Smooth muscle cell (in vitro differentiated cells): Measurements from ENCODE around the gene KCTD1. TPM values are rescaled to one million over a fixed set of nuclear protein-coding genes. Genes with fewer than 3 reads are reported as not detected.

Experiments used
- DNase-seq: peaks from one replicate; lab custom pipeline; 2025; ENCODE audit not compliant: unreplicated experiment; lab: John Stamatoyannopoulos, UW
- H2AFZ ChIP-seq: fragments of 200-600 bp; sonication (generic); 2 replicates; pipeline ENCODE4 v1.6.0; 2016; ENCODE audit warnings: antibody characterized with exemption, low read depth, mild to moderate bottlenecking
- H3F3A ChIP-seq: fragments of 200-600 bp; sonication (generic); 2 replicates; pipeline ENCODE4 v1.6.0; 2017; ENCODE audit warnings: antibody characterized with exemption, low read depth
- H3K27ac ChIP-seq: fragments of 200-600 bp; sonication (generic); 2 replicates; pipeline ENCODE4 v1.5.1; 2016; ENCODE audit warnings: low read depth, mild to moderate bottlenecking
- H3K27me3 ChIP-seq: fragments of 200-600 bp; sonication (generic); 2 replicates; pipeline ENCODE4 v1.6.1; 2016; ENCODE audit warnings: low read depth, mild to moderate bottlenecking
- H3K36me3 ChIP-seq: fragments of 200-600 bp; sonication (generic); 2 replicates; pipeline ENCODE4 v1.5.1; 2016; ENCODE audit warnings: low read depth
- H3K4me1 ChIP-seq: fragments of 200-600 bp; sonication (generic); 2 replicates; pipeline ENCODE4 v1.5.1; 2016; ENCODE audit warnings: low read depth
- H3K4me2 ChIP-seq: fragments of 200-600 bp; sonication (generic); 2 replicates; pipeline ENCODE4 v1.6.0; 2016; ENCODE audit warnings: mild to moderate bottlenecking
- H3K4me3 ChIP-seq: fragments of 200-600 bp; sonication (generic); 2 replicates; pipeline ENCODE4 v1.5.1; 2016; ENCODE audit warnings: mild to moderate bottlenecking
- H3K79me2 ChIP-seq: fragments of 200-600 bp; sonication (generic); 2 replicates; pipeline ENCODE4 v1.6.0; 2016; ENCODE audit warnings: low read depth, mild to moderate bottlenecking
- H3K9ac ChIP-seq: fragments of 200-600 bp; sonication (generic); 2 replicates; pipeline ENCODE4 v1.6.0; 2016; ENCODE audit warnings: low read depth
- H3K9me3 ChIP-seq: fragments of 200-600 bp; sonication (generic); replicated peaks from 2 replicates; pipeline ENCODE4 v1.5.1; 2016; ENCODE audit warnings: low read depth
- H4K20me1 ChIP-seq: fragments of 200-600 bp; sonication (generic); 2 replicates; pipeline ENCODE4 v1.6.0; 2016; ENCODE audit warnings: low read depth
- WGBS: methylation state at CpG from one replicate; pipeline ENCODE4 v1.1.7; 2016; ENCODE audit warnings: low lambda C conversion rate; 5-methylcytosine and 5-hydroxymethylcytosine counted together
- polyA plus RNA-seq: library from polyadenylated mRNA; unstranded; fragments of >200 nt; fragmentation: Nextera tagmentation; extraction: Ambion mirVana; gene quantifications from 2 replicates; pipeline ENCODE4 v1.2.1, GENCODE V29; 2016
- total RNA-seq: library from RNA; depleted of rRNA; stranded (reverse); fragments of >200 nt; gene quantifications from 2 replicates; pipeline ENCODE4 v1.2.3, GENCODE V29; 2014
- TF ChIP-seq, protein P1 (sequence below): fragments of 200-600 bp; sonication (generic); IDR thresholded peaks from 2 replicates; pipeline ENCODE4 v1.5.1; 2017; ENCODE audit warnings: borderline replicate concordance, mild to moderate bottlenecking, antibody characterized with exemption; ENCODE audit not compliant: insufficient read depth, poor library complexity, severe bottlenecking

The KCTD1 gene
- total and polyA plus RNA-seq, 2 experiments from 2014 or later: 2.3 to 11.4 TPM

DNA sequence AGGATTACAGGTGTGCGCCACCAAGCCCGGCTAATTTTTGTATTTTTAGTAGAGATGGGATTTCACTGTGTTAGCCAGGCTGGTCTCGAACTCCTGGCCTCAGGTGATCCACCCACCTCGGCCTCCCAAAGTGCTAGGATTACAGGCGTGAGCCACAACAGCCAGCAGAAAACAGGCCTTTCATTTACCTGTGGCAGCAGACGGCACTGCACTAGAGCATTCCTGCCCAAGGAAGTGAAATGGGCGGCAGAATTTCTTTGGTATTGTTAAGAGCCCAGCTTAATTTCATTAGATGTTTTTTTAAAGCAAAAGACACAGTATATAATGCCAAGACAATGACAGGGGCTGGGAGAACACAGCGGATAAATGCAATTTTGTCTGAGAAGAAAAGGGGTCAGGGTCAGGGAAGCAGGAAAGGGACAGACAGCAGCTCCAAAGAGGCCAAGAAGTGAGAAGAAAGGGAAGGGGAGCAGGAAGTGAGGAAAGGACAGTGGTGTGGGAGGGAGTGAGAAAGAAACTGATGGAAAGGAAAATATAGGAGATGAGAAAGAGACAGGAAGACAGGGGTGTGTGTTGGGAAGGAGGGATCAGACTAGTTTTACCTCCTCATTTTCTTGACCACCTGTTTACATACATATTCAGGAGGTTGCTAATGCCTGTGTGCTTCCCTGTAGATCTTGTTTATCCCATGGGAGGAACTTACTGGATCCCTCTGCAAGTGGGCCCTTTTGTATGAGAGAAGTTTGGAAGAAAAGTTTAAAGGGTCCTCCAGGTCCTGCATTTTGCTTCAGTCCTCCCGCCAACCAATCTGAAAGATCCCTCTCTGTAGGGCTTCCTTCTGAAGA lies 32.5 kb downstream of the KCTD1 start:
- no peaks in the 10 kb centered on the region for H3K27me3 ChIP-seq
- no peak for DNase-seq
- no peak overlapping the region for H2AFZ ChIP-seq
- WGBS: 95% methylated on average over 9 of the region's 9 CpGs
- peaks cover 6% of the 10 kb centered on the region for H3K4me1 ChIP-seq
- no peak overlapping the region for H3K9ac ChIP-seq
- no peaks in the 10 kb centered on the region for H3K36me3 ChIP-seq
- TF ChIP-seq, protein P1, sequence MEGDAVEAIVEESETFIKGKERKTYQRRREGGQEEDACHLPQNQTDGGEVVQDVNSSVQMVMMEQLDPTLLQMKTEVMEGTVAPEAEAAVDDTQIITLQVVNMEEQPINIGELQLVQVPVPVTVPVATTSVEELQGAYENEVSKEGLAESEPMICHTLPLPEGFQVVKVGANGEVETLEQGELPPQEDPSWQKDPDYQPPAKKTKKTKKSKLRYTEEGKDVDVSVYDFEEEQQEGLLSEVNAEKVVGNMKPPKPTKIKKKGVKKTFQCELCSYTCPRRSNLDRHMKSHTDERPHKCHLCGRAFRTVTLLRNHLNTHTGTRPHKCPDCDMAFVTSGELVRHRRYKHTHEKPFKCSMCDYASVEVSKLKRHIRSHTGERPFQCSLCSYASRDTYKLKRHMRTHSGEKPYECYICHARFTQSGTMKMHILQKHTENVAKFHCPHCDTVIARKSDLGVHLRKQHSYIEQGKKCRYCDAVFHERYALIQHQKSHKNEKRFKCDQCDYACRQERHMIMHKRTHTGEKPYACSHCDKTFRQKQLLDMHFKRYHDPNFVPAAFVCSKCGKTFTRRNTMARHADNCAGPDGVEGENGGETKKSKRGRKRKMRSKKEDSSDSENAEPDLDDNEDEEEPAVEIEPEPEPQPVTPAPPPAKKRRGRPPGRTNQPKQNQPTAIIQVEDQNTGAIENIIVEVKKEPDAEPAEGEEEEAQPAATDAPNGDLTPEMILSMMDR: no peak
- no peaks in the 10 kb centered on the region for H3F3A ChIP-seq
- no peak overlapping the region for H3K4me2 ChIP-seq
- no peak overlapping the region for H3K27ac ChIP-seq
- no peak overlapping the region for H3K4me3 ChIP-seq
- H3K9me3 ChIP-seq: no peaks in the 10 kb centered on the region
- peaks cover 4% of the 10 kb centered on the region for H4K20me1 ChIP-seq
- no peaks in the 10 kb centered on the region for H3K79me2 ChIP-seq

DNA sequence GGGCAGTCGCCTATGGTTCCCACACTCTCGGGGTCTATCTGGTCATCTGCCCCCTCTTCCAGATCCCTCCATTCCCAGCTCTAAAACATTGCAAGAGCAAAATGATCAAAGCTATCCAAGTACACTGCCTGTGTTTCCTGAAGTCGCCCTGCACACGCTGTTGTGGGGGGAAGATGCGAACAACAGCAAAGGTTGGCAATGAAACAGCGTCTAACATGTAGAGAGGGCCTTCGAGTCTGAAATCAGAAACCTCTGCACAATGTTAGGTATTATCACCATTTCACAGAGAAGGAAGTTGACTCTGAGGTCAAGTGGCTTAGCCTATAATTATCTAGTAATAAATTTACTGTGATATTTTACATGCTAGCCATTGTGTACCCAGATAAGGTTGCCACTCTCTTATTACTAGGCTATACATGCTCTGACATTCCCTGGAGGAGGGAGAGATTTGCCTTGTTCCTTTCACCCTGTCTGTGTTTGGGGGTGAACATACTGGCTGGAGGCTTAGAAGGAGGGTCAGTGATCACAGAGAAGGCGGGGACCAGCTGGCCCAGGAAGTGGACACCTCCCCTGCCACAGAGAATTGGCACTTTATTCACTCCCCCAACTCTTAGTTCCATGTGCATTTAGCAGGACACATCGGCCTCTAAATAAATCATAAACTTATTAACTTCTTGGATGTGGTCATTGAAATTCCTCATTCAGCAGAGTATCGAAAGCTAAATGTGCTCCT lies 36.8 kb downstream of the KCTD1 start:
- no peak overlapping the region for H3K4me2 ChIP-seq
- H3K9me3 ChIP-seq: no peaks in the 10 kb centered on the region
- DNase-seq: no peak
- no peak overlapping the region for H3K27ac ChIP-seq
- no peak overlapping the region for H3K9ac ChIP-seq
- no peaks in the 10 kb centered on the region for H3K36me3 ChIP-seq
- TF ChIP-seq, protein P1: no peak
- no peaks in the 10 kb centered on the region for H3F3A ChIP-seq
- WGBS: 89% methylated on average over 10 of the region's 10 CpGs
- H3K27me3 ChIP-seq: no peaks in the 10 kb centered on the region
- H2AFZ ChIP-seq: no peak overlapping the region
- peaks cover 4% of the 10 kb centered on the region for H3K79me2 ChIP-seq
- H3K4me1 ChIP-seq: peaks cover 6% of the 10 kb centered on the region
- no peak overlapping the region for H3K4me3 ChIP-seq
- no peaks in the 10 kb centered on the region for H4K20me1 ChIP-seq

DNA sequence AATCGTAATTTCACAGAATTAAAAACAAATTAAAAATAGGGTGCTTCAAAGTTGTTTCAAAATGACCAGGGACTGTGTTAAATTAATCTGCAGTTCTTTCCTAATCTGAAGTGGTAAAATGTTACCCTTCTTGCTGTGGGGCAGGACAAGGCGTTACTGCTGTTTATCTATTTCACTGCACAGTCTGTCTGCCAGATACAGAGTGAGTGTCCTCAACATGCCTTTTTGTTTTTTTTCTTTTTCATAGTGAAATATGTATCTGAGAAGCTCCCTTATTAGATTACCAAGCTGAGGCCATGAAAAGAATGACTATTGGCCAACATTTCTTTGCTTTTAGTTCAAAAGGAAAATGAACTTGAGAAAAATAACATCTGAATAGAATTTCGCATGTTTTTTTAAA lies 38.0 kb downstream of the KCTD1 start:
- H3K27me3 ChIP-seq: no peaks in the 10 kb centered on the region
- TF ChIP-seq, protein P1: no peak
- H3K4me3 ChIP-seq: no peak overlapping the region
- no peaks in the 10 kb centered on the region for H3K36me3 ChIP-seq
- no peak overlapping the region for H3K27ac ChIP-seq
- no peak overlapping the region for H3K9ac ChIP-seq
- no peak overlapping the region for H2AFZ ChIP-seq
- WGBS: 77% methylated on average over 3 of the region's 3 CpGs
- peaks cover 4% of the 10 kb centered on the region for H3K79me2 ChIP-seq
- H3K9me3 ChIP-seq: no peaks in the 10 kb centered on the region
- no peak overlapping the region for H3K4me2 ChIP-seq
- no peaks in the 10 kb centered on the region for H3F3A ChIP-seq
- no peak for DNase-seq
- peaks cover 6% of the 10 kb centered on the region for H3K4me1 ChIP-seq
- H4K20me1 ChIP-seq: no peaks in the 10 kb centered on the region
